ENCODE results near the gene CPED1.
"Not testable (repeated sequence)": the region's sequence is repeated elsewhere in the genome, so short reads cannot be mapped to it uniquely, and the experiment has no call there.

Gene CPED1

GRCh38 chr7:120997882-120998474 lies 9.5 kb downstream of the CPED1 start:
- DNase-seq = no peak

- DNase-seq = no peak
Observed at GRCh38 chr7:120998520-120998919, 10.0 kb downstream of the CPED1 start.

- no peak for DNase-seq
Observed at GRCh38 chr7:120998996-120999565, 10.6 kb downstream of the CPED1 start.

- DNase-seq = no peak
Observed at GRCh38 chr7:121000081-121000983, 11.8 kb downstream of the CPED1 start.

GRCh38 chr7:121001234-121001906 lies 12.9 kb downstream of the CPED1 start:
- DNase-seq = no peak

- DNase-seq = no peak
Observed at GRCh38 chr7:121002048-121002756, 13.7 kb downstream of the CPED1 start.

- DNase-seq = no peak
Observed at GRCh38 chr7:121002757-121003200, 14.3 kb downstream of the CPED1 start.

- DNase-seq = no peak
Observed at GRCh38 chr7:121003986-121004685, 15.6 kb downstream of the CPED1 start.

- not testable (repeated sequence) for DNase-seq
Observed at GRCh38 chr7:121005058-121005457, 16.5 kb downstream of the CPED1 start.

GRCh38 chr7:121005996-121006584 lies 17.6 kb downstream of the CPED1 start:
- no peak for DNase-seq

GRCh38 chr7:121006711-121007315 lies 18.3 kb downstream of the CPED1 start:
- DNase-seq = no peak

GRCh38 chr7:121008816-121009215 lies 20.3 kb downstream of the CPED1 start:
- DNase-seq = no peak

GRCh38 chr7:121011401-121011800 lies 22.9 kb downstream of the CPED1 start:
- no peak for DNase-seq

- no peak for DNase-seq
Observed at GRCh38 chr7:121012170-121012874, 23.8 kb downstream of the CPED1 start.

- no peak for DNase-seq
Observed at GRCh38 chr7:121012919-121013318, 24.4 kb downstream of the CPED1 start.

GRCh38 chr7:121015560-121015959 lies 27.0 kb downstream of the CPED1 start:
- no peak for DNase-seq

GRCh38 chr7:121016966-121017365 lies 28.5 kb downstream of the CPED1 start:
- DNase-seq = no peak

GRCh38 chr7:121017586-121017985 lies 29.1 kb downstream of the CPED1 start:
- DNase-seq = no peak

GRCh38 chr7:121019018-121019417 lies 30.5 kb downstream of the CPED1 start:
- no peak for DNase-seq

GRCh38 chr7:121020249-121020988 lies 31.9 kb downstream of the CPED1 start:
- DNase-seq = no peak
